Activated T-cell treated with anti-CD3 and anti-CD28 coated beads, Interleukin-2, amount 50 U/mL, for 72 hours (primary cell): ENCODE results near the gene PIK3R2. TPM values are rescaled to one million over a fixed set of nuclear protein-coding genes. Genes with fewer than 3 reads are reported as not detected.
"Not testable (repeated sequence)": the region's sequence is repeated elsewhere in the genome, so short reads cannot be mapped to it uniquely, and the experiment has no call there.

Experiments used
- ATAC-seq, 2 donors: fragments of 150-1000 bp; cut with Tn5 transposase; replicated peaks in 1 of 2; 2 replicates each; pipeline ENCODE4 v1.10.0; 2021; ENCODE audit warnings: moderate library complexity in 2 of 2, mild to moderate bottlenecking in 1 of 2
- DNase-seq, 2 donors: peaks; one replicate each; pipeline ENCODE4 v3.0.0; 2021 to 2022; ENCODE audit warnings: mixed read lengths in 1 of 2
- H3K27ac Mint-ChIP-seq: one replicate; pipeline ENCODE4 v1.8.0; 2022; ENCODE audit warnings: mild to moderate bottlenecking, moderate library complexity, mixed read lengths
- H3K27me3 Mint-ChIP-seq: one replicate; pipeline ENCODE4 v1.8.0; 2022; ENCODE audit warnings: low read depth, mixed read lengths
- H3K36me3 Mint-ChIP-seq, 2 donors: one replicate each; pipeline ENCODE4 v1.8.0; 2022; ENCODE audit warnings: mixed read lengths in 2 of 2, mild to moderate bottlenecking in 1 of 2; ENCODE audit not compliant: insufficient read depth in 2 of 2
- H3K4me1 Mint-ChIP-seq: one replicate; pipeline ENCODE4 v1.8.0; 2022; ENCODE audit warnings: low read depth, mixed read lengths
- H3K4me3 Mint-ChIP-seq, 2 donors: one replicate each; pipeline ENCODE4 v1.8.0; 2022; ENCODE audit warnings: mild to moderate bottlenecking in 2 of 2, mixed read lengths in 2 of 2, moderate library complexity in 2 of 2
- H3K9me3 Mint-ChIP-seq, 2 donors: one replicate each; pipeline ENCODE4 v1.8.0; 2022; ENCODE audit warnings: mixed read lengths in 2 of 2
- total RNA-seq, 2 donors: library from RNA; stranded (reverse); gene quantifications; one replicate each; pipeline ENCODE4 v1.2.3, GENCODE V29; 2022

The PIK3R2 gene
- total RNA-seq, 2 donors from 2014 or later = 13.3 to 15.4 TPM

- DNase-seq (no peak), ATAC-seq (no peak)
- Mint-ChIP-seq H3K27me3 (no peaks in the 10 kb centered on the region), H3K4me1 (peaks cover 23% of the 10 kb centered on the region), H3K9me3 (no peaks in the 10 kb centered on the region), H3K27ac (no peak overlapping the region), H3K36me3 (peaks cover 3 to 8% of the 10 kb centered on the region in 2 donors), H3K4me3 (no peak overlapping the region)
These were observed 3.4 kb upstream of the PIK3R2 start for GRCh38 chr19:18149596-18149975.

GRCh38 chr19:18150776-18151624, 2.0 kb upstream of the PIK3R2 start:
- no peaks in the 10 kb centered on the region for H3K9me3 Mint-ChIP-seq
- H3K27me3 Mint-ChIP-seq = no peaks in the 10 kb centered on the region
- peaks cover 24% of the 10 kb centered on the region for H3K4me1 Mint-ChIP-seq
- ATAC-seq (no peak), DNase-seq (no peak)
- peak overlapping the region; percentile 73 to 79 for H3K4me3 Mint-ChIP-seq
- H3K27ac Mint-ChIP-seq = peak overlapping the region; percentile 64
- peaks cover 0 to 4% of the 10 kb centered on the region in 2 donors for H3K36me3 Mint-ChIP-seq

GRCh38 chr19:18152442-18152816, 534 bp upstream of the PIK3R2 start:
- H3K36me3 Mint-ChIP-seq = peaks cover 0 to 1% of the 10 kb centered on the region in 2 donors
- peak overlapping the region; percentile 73 to 79 for H3K4me3 Mint-ChIP-seq
- H3K27ac Mint-ChIP-seq = peak overlapping the region; percentile 64
- DNase-seq (peak; percentile 98 to 99), ATAC-seq (peak; percentile 75)
- H3K27me3 Mint-ChIP-seq = no peaks in the 10 kb centered on the region
- no peaks in the 10 kb centered on the region for H3K9me3 Mint-ChIP-seq
- peaks cover 31% of the 10 kb centered on the region for H3K4me1 Mint-ChIP-seq

GRCh38 chr19:18153556-18154134, 682 bp downstream of the PIK3R2 start:
- peak; percentile 41 for DNase-seq
- peaks cover 0 to 1% of the 10 kb centered on the region in 2 donors for H3K36me3 Mint-ChIP-seq
- H3K4me3 Mint-ChIP-seq = peak overlapping the region; percentile 81 to 90
- peak overlapping the region; percentile 40 for H3K27ac Mint-ChIP-seq
- peaks cover 31% of the 10 kb centered on the region for H3K4me1 Mint-ChIP-seq
- ATAC-seq = no peak
- H3K9me3 Mint-ChIP-seq = no peaks in the 10 kb centered on the region
- H3K27me3 Mint-ChIP-seq = no peaks in the 10 kb centered on the region

- Mint-ChIP-seq H3K36me3 (peaks cover under 1 to 1% of the 10 kb centered on the region in 2 donors), H3K9me3 (no peaks in the 10 kb centered on the region), H3K4me3 (peak overlapping the region in 1 of 2 donors; percentile 39), H3K27me3 (no peaks in the 10 kb centered on the region), H3K27ac (no peak overlapping the region), H3K4me1 (peaks cover 34% of the 10 kb centered on the region)
- DNase-seq (no peak), ATAC-seq (no peak)
These were observed 2.4 kb downstream of the PIK3R2 start for GRCh38 chr19:18155095-18156087.

GRCh38 chr19:18156268-18156667, 3.3 kb downstream of the PIK3R2 start:
- Mint-ChIP-seq H3K36me3 (peaks cover 1 to 2% of the 10 kb centered on the region in 2 donors), H3K27ac (no peak overlapping the region), H3K27me3 (no peaks in the 10 kb centered on the region), H3K4me3 (no peak overlapping the region), H3K4me1 (peaks cover 38% of the 10 kb centered on the region), H3K9me3 (no peaks in the 10 kb centered on the region)
- no peak for ATAC-seq
- no peak for DNase-seq

- DNase-seq (no peak), ATAC-seq (no peak)
- no peak overlapping the region for H3K4me3 Mint-ChIP-seq
- peaks cover 2 to 3% of the 10 kb centered on the region in 2 donors for H3K36me3 Mint-ChIP-seq
- H3K27ac Mint-ChIP-seq = no peak overlapping the region
- no peaks in the 10 kb centered on the region for H3K27me3 Mint-ChIP-seq
- H3K9me3 Mint-ChIP-seq = no peaks in the 10 kb centered on the region
- H3K4me1 Mint-ChIP-seq = peaks cover 35% of the 10 kb centered on the region
These were observed 4.0 kb downstream of the PIK3R2 start for GRCh38 chr19:18156841-18157464.

GRCh38 chr19:18157465-18158063, 4.6 kb downstream of the PIK3R2 start:
- H3K9me3 Mint-ChIP-seq = no peaks in the 10 kb centered on the region
- DNase-seq (no peak), ATAC-seq (no peak)
- no peak overlapping the region for H3K27ac Mint-ChIP-seq
- peaks cover 31% of the 10 kb centered on the region for H3K4me1 Mint-ChIP-seq
- no peaks in the 10 kb centered on the region for H3K27me3 Mint-ChIP-seq
- peaks cover 2% of the 10 kb centered on the region in 2 donors for H3K36me3 Mint-ChIP-seq
- no peak overlapping the region for H3K4me3 Mint-ChIP-seq

GRCh38 chr19:18158467-18158866, 5.5 kb downstream of the PIK3R2 start:
- DNase-seq (no peak), ATAC-seq (no peak)
- Mint-ChIP-seq H3K27me3 (no peaks in the 10 kb centered on the region), H3K9me3 (no peaks in the 10 kb centered on the region), H3K36me3 (peaks cover 4 to 6% of the 10 kb centered on the region in 2 donors), H3K4me1 (peaks cover 31% of the 10 kb centered on the region), H3K27ac (no peak overlapping the region), H3K4me3 (no peak overlapping the region)

- H3K4me1 Mint-ChIP-seq = peaks cover 27% of the 10 kb centered on the region
- H3K4me3 Mint-ChIP-seq, H3K9me3 Mint-ChIP-seq, H3K27ac Mint-ChIP-seq, H3K36me3 Mint-ChIP-seq, H3K27me3 Mint-ChIP-seq, ATAC-seq, DNase-seq: not testable (repeated sequence)
These were observed 6.2 kb downstream of the PIK3R2 start for GRCh38 chr19:18159059-18159616.

- DNase-seq = no peak
- peaks cover 4 to 6% of the 10 kb centered on the region in 2 donors for H3K36me3 Mint-ChIP-seq
- no peaks in the 10 kb centered on the region for H3K27me3 Mint-ChIP-seq
- no peak overlapping the region for H3K27ac Mint-ChIP-seq
- H3K4me3 Mint-ChIP-seq = no peak overlapping the region
- no peaks in the 10 kb centered on the region for H3K9me3 Mint-ChIP-seq
- H3K4me1 Mint-ChIP-seq = peaks cover 21% of the 10 kb centered on the region
- ATAC-seq = no peak
These were observed 6.8 kb downstream of the PIK3R2 start for GRCh38 chr19:18159810-18160209.

- Mint-ChIP-seq H3K27me3 (no peaks in the 10 kb centered on the region), H3K4me1 (peaks cover 21% of the 10 kb centered on the region), H3K4me3 (peak overlapping the region; percentile 79 to 83), H3K9me3 (no peaks in the 10 kb centered on the region), H3K27ac (peak overlapping the region; percentile 57), H3K36me3 (peaks cover 4 to 6% of the 10 kb centered on the region in 2 donors)
- ATAC-seq (no peak), DNase-seq (no peak)
These were observed 7.6 kb downstream of the PIK3R2 start for GRCh38 chr19:18160493-18160970.
